HG02642 (cell line): ENCODE data around the gene SCUBE3.

Experiments
- ATAC-seq: cut with Tn5 transposase; IDR thresholded peaks from one replicate; pipeline ENCODE4 v1.9.1; 2021; ENCODE audit warnings: mild to moderate bottlenecking; ENCODE audit not compliant: unreplicated experiment, poor library complexity

The SCUBE3 gene

GRCh38 chr6:35209081-35209480 lies 4.7 kb upstream of the SCUBE3 start:
- no peak for ATAC-seq

- no peak for ATAC-seq
Measured at GRCh38 chr6:35209622-35210247, 4.0 kb upstream of the SCUBE3 start.

- ATAC-seq = no peak
Measured at GRCh38 chr6:35213298-35213791, 411 bp upstream of the SCUBE3 start.

- no peak for ATAC-seq
Measured at GRCh38 chr6:35214869-35215664, 1.3 kb downstream of the SCUBE3 start.

GRCh38 chr6:35215665-35216411 lies 2.1 kb downstream of the SCUBE3 start:
- ATAC-seq = no peak

GRCh38 chr6:35216412-35216732 lies 2.6 kb downstream of the SCUBE3 start:
- no peak for ATAC-seq

GRCh38 chr6:35216851-35217811 lies 3.4 kb downstream of the SCUBE3 start:
- no peak for ATAC-seq

- no peak for ATAC-seq
Measured at GRCh38 chr6:35218021-35218420, 4.3 kb downstream of the SCUBE3 start.

GRCh38 chr6:35218456-35218855 lies 4.7 kb downstream of the SCUBE3 start:
- no peak for ATAC-seq

GRCh38 chr6:35219683-35220326 lies 6.0 kb downstream of the SCUBE3 start:
- ATAC-seq = no peak

GRCh38 chr6:35220711-35221110 lies 7.0 kb downstream of the SCUBE3 start:
- ATAC-seq = no peak

- ATAC-seq = no peak
Measured at GRCh38 chr6:35223396-35223795, 9.6 kb downstream of the SCUBE3 start.

GRCh38 chr6:35224720-35225119 lies 11.0 kb downstream of the SCUBE3 start:
- ATAC-seq = no peak

- ATAC-seq = no peak
Measured at GRCh38 chr6:35228481-35228880, 14.7 kb downstream of the SCUBE3 start.

GRCh38 chr6:35229304-35229703 lies 15.5 kb downstream of the SCUBE3 start:
- ATAC-seq = no peak

GRCh38 chr6:35230498-35230897 lies 16.7 kb downstream of the SCUBE3 start:
- ATAC-seq = no peak

GRCh38 chr6:35230950-35231349 lies 17.2 kb downstream of the SCUBE3 start:
- no peak for ATAC-seq

- ATAC-seq = no peak
Measured at GRCh38 chr6:35231563-35231962, 17.8 kb downstream of the SCUBE3 start.

GRCh38 chr6:35234901-35235300 lies 21.1 kb downstream of the SCUBE3 start:
- ATAC-seq = no peak

GRCh38 chr6:35236223-35236622 lies 22.5 kb downstream of the SCUBE3 start:
- no peak for ATAC-seq
